K562 (cell line): ENCODE results near the gene EMC10.

ENCODE experiments used
- FOXA3 ChIP-seq, 2 experiments: fragments of 450-650 bp in 1 of 2; sonication (generic) in 1 of 2; formaldehyde crosslinking; IDR thresholded peaks in 1 of 2; conservative IDR thresholded peaks in 1 of 2; 2 replicates each; pipeline versions ENCODE4 v1.4.0 to v1.8.0; 2020 to 2022; ENCODE audit warnings: mild to moderate bottlenecking in 2 of 2, missing genetic modification reagents in 1 of 2
- KDM2B ChIP-seq: fragments of 250-450 bp; sonication (Bioruptor Pico); IDR thresholded peaks from 2 replicates; pipeline ENCODE4 v1.8.0; 2021; ENCODE audit warnings: mild to moderate bottlenecking, moderate library complexity
- SMAD3 ChIP-seq: fragments of 450-650 bp; formaldehyde crosslinking; conservative IDR thresholded peaks from 2 replicates; pipeline ENCODE4 v1.4.0; 2020; ENCODE audit warnings: mild to moderate bottlenecking
- SREBF2 ChIP-seq: sonication (generic); formaldehyde crosslinking; IDR thresholded peaks from 2 replicates; pipeline ENCODE4 v1.4.0; 2020; ENCODE audit warnings: mild to moderate bottlenecking, missing genetic modification reagents
- ZZZ3 ChIP-seq: fragments of 450-650 bp; IDR thresholded peaks from 2 replicates; pipeline ENCODE4 v1.6.1; 2016; ENCODE audit warnings: antibody characterized with exemption, mild to moderate bottlenecking, moderate library complexity
- TF ChIP-seq, protein P1 (sequence below): fragments of 450-650 bp; IDR thresholded peaks from 2 replicates; pipeline ENCODE4 v1.6.1; 2017; ENCODE audit warnings: antibody characterized with exemption, mild to moderate bottlenecking
- TF ChIP-seq, protein P2 (sequence below): fragments of 250-450 bp; sonication (Bioruptor Pico); IDR thresholded peaks from 2 replicates; pipeline ENCODE4 v1.4.0; 2020; ENCODE audit warnings: mild to moderate bottlenecking, moderate library complexity

DNA sequence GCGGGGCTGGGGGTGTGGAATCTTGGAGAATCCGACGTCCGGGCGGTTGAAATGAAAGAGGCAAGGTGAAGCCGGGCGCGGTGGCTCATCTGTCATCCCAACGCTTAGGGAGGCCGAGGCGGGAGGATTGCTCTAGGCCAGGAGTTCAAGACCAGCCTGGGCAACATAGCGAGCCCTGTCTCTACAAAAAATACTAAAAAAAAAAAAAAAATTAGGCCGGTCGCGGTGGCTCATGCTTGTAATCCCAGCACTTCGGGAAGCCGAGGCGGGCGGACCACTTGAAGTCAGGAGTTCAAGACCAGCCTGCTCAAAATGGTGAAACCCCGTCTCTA is 566 bp downstream of the EMC10 start:
- TF ChIP-seq, protein P1, sequence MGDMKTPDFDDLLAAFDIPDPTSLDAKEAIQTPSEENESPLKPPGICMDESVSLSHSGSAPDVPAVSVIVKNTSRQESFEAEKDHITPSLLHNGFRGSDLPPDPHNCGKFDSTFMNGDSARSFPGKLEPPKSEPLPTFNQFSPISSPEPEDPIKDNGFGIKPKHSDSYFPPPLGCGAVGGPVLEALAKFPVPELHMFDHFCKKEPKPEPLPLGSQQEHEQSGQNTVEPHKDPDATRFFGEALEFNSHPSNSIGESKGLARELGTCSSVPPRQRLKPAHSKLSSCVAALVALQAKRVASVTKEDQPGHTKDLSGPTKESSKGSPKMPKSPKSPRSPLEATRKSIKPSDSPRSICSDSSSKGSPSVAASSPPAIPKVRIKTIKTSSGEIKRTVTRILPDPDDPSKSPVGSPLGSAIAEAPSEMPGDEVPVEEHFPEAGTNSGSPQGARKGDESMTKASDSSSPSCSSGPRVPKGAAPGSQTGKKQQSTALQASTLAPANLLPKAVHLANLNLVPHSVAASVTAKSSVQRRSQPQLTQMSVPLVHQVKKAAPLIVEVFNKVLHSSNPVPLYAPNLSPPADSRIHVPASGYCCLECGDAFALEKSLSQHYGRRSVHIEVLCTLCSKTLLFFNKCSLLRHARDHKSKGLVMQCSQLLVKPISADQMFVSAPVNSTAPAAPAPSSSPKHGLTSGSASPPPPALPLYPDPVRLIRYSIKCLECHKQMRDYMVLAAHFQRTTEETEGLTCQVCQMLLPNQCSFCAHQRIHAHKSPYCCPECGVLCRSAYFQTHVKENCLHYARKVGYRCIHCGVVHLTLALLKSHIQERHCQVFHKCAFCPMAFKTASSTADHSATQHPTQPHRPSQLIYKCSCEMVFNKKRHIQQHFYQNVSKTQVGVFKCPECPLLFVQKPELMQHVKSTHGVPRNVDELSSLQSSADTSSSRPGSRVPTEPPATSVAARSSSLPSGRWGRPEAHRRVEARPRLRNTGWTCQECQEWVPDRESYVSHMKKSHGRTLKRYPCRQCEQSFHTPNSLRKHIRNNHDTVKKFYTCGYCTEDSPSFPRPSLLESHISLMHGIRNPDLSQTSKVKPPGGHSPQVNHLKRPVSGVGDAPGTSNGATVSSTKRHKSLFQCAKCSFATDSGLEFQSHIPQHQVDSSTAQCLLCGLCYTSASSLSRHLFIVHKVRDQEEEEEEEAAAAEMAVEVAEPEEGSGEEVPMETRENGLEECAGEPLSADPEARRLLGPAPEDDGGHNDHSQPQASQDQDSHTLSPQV: no peak
- TF ChIP-seq SREBF2 (CRISPR knock-in tag): no peak
- TF ChIP-seq FOXA3 (CRISPR knock-in tag; conservative IDR thresholded peaks at IDR 0.05 in 1 of 2, IDR thresholded peaks at IDR 0.05 in 1 of 2): no peak
- no peak for TF ChIP-seq ZZZ3
- TF ChIP-seq SMAD3 (CRISPR knock-in tag): no peak
- no peak for TF ChIP-seq KDM2B (CRISPR knock-in tag)
- TF ChIP-seq, protein P2, sequence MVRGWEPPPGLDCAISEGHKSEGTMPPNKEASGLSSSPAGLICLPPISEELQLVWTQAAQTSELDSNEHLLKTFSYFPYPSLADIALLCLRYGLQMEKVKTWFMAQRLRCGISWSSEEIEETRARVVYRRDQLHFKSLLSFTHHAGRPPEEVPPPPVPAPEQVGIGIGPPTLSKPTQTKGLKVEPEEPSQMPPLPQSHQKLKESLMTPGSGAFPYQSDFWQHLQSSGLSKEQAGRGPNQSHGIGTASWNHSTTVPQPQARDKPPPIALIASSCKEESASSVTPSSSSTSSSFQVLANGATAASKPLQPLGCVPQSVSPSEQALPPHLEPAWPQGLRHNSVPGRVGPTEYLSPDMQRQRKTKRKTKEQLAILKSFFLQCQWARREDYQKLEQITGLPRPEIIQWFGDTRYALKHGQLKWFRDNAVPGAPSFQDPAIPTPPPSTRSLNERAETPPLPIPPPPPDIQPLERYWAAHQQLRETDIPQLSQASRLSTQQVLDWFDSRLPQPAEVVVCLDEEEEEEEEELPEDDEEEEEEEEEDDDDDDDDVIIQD: no peak
